GM03348 (cell line): ENCODE results near the gene RASSF9.
A peak's percentile ranks its signal among the peaks of the same experiment; 100 is the strongest.

ENCODE experiments used
- DNase-seq: peaks from one replicate; pipeline ENCODE4 v3.0.0; 2012; ENCODE audit warnings: low spot score

Gene RASSF9

DNA sequence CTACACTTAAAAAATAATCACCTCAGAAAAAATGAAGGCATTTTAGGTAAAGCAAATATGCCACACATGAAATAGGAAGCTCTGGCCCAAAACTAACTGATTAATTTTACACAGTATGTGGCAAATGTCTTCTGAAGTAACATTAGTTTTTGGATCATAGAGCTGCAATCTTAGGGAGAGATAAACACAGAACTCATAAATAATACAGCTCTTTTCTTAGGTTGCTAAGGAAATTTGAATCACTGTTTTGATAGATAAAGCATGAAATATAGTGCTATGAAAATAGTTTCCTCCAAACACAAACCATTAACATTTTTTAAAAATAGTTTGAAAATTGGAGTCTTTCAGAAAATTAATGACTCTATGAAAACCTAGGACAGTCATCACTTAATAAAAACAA, 15.0 kb downstream of the RASSF9 start:
- DNase-seq, result no peak

DNA sequence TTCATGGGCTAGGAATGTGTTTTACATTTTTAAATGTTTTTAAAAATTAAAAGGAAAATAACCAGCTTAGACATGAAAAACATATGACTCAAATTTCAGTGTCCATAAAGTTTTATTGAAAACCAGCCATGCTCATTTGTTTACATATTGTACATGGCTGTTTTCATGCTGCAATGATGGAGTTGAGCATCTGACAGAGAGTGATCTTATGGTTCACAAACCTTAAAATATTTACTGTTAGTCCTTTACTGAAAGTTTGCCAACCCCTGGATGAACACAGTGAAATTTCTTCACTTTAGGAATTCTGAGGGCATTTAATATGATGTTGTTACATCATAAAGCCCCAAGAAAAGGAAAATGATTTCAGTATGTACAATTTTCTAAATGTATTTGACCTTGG, 16.1 kb downstream of the RASSF9 start:
- DNase-seq, result no peak

DNA sequence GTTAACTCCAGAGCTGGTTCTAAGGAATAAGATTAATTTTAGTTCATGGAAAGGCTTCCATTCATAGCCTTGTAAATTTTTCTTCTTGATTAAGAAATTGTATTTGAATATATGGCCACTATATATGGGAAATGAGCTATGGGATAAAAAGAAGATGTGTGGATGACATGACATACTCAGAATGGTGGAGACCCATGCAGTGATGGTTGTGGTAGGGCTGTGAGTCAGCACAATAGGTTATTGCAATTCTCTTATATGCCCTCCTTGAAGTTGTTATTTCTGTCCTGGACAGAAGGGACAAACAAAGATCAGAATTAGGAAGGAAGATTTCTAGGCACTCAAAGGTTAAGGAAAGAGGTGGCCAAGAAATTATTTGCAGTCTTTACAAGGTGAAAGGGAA, 21.5 kb downstream of the RASSF9 start:
- no peak for DNase-seq

DNA sequence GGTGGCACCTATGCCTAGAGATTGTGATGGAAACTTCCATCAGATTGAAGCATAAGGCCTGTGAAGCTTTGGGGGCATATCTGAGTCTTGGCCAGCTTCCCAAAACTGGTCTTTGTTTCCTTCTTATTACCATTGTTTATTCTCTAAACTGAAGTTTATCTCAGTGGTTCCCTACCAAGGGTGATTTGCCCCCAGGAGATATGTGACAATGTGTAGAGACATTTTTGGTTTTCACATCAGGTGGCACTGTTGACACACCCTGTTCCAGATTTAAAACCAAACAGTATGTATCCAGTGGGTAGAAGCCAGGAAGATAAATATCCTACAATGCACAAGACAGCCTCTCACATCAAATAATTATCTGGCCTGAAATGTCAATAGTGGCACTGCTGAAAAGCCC, 22.1 kb downstream of the RASSF9 start:
- DNase-seq, result no peak

DNA sequence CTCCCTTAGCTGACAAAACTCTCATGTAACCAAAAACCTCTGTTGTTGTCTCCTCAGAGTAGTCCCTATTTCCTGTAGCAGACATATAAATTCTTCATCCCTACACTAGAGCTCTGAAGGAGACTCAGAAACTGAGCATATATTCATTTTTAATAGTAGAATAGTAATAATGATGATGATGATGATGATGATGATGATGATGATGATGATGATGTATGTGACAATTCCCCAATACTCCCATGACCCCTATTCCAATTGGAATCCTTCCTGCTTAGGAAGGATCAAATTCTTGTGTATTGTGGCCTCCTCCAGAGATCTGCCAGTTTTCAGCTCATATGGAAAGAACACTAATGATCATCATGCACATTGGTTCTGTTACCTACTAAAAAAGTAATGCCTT, 26.7 kb downstream of the RASSF9 start:
- no peak for DNase-seq

DNA sequence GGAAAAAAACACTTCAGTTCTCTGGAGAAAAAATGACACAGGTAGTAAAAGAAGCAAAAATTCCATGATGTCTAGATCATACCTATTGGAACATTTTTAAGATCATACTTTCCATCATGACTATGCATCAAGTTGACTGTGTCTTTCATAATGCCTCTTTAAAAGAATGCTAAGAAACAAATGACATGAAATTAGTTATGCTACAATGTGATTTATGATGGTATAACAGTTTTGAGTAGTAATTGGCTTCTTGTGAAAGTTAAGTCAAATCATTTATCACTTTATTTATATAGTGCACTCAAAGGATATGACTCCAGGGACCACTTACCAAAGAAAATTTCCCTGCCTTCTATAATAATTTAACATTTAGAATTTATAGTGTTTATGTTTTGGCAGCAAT, 28.5 kb downstream of the RASSF9 start:
- no peak for DNase-seq

DNA sequence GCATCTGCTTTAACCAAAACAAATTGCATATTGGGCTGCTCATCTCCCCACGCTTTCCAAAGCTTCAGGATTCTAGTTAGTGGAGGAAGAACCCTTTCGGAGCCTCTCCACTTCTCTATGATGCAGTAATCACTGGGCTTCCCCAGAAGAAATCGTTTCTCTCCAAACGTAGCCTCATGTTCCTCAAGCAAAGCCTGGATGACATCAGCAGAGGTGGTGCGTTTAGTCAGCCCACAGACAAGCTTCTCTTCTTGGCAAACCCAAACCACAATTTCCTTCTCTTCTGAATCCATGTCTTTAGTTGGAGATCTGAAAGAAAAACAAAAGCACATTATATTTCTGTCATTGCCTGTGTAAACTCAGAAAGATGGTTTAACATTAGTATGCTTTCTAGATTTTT, 30.6 kb downstream of the RASSF9 start:
- peak; percentile 58 for DNase-seq

DNA sequence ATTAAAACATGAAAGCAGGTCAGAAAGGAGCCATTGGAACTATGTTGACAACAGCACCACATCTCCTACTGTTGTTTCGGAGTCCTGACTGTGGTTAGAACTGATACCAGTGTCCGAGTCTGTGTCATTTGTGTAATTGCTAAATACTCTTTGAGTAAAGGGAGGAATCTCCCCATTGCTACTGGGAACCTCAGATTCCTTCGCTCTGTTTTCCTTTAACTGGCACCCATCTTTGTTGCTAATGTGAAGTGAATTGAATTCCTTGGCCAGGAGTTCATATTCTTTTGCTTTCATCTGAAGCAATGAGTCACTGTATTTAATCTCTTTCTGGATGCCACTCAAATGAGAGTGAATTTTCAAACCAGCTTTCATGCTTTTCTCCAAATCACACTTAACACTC, 31.5 kb downstream of the RASSF9 start:
- DNase-seq, result peak; percentile 59

DNA sequence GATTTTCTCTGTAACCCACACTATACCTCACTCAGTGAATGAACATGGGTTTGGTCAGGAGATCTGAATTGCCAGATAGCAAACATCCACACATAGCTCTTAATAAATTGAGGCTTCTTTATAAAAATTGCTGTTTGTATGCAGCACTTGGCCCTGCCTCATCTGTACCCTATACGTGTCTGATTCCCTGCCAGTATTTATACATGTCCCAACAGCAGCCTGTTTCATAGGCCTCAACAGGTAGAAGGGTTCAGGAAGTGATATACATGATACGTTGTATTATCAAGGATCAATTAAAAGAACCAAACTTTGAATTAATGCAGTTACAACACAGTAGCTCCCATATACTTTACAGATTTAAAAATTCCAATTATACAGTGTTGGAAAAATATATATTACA, 32.3 kb downstream of the RASSF9 start:
- DNase-seq, result no peak

DNA sequence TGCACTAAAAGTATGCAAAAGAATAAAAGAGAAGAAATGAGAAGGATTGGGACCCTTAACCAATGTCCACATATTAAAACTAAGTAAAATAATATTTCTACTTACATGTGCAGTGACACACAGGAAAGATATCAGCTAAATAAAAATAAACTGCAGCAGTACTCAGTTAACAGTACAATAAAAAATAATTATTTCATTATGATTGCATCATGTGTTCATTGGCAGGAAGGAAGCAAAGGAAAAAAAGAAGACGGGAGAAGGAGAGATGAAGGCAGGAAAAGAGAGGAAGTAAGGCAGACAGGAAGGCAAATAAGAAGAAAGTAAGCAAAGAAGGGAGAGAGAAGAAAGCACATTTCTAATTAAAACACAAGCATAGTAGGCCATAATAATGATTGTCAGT, 33.0 kb downstream of the RASSF9 start:
- peak; percentile 31 for DNase-seq

DNA sequence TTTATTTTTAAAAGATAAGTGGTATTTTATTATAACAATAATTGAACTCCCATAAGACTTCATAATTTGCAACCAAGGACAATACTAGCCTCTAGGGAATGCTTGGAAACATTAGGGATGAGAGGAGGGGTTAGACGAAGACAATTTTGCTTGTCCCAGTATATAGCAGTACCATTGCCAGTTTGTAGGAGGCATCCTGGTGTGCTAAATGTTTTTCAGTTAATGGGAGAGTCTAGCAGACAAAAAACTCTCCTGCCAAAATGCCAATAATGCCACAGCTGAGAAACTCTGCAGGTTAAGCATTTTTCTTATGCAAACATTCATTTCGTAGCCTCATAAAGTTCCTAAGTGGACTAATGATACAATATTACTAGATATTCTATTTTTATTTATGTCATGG, 38.1 kb downstream of the RASSF9 start:
- no peak for DNase-seq

DNA sequence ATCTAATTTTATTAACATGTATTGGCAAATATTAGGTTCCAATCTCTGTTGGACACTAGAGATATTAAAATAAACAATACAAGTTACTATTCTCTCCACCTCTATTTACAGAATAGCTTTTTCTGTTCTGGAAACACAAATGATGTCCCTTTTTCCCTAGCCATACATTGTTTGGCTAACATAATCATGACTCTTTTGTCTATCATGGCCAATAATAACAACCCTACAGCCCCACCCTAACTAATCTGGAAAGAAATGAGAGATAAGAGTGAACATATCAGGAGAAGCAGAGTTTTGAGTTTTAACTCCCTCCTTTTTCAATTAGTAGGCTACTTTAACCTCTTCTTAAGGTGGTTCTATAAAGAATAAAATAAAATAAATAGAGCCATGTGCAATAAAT, 40.2 kb downstream of the RASSF9 start:
- no peak for DNase-seq

DNA sequence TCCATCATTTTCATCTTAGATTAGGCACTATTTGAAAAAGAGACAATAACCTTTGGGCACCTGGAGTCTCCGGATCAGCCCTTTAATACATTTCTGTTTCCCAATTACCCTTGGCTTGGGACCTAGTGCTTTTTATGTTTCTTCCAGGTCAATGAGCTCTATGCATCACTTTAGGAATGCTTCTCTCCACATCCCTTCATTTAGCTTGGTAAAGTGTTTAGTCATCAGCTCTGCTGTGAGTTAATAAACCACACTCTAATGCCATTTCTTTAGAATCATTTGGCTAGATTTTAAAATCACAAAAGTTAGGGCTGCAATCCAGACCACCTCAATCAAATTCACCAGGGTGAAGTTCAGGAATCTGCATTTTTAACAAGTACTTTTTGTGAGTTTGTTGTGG, 41.7 kb downstream of the RASSF9 start:
- peak; percentile 40 for DNase-seq

DNA sequence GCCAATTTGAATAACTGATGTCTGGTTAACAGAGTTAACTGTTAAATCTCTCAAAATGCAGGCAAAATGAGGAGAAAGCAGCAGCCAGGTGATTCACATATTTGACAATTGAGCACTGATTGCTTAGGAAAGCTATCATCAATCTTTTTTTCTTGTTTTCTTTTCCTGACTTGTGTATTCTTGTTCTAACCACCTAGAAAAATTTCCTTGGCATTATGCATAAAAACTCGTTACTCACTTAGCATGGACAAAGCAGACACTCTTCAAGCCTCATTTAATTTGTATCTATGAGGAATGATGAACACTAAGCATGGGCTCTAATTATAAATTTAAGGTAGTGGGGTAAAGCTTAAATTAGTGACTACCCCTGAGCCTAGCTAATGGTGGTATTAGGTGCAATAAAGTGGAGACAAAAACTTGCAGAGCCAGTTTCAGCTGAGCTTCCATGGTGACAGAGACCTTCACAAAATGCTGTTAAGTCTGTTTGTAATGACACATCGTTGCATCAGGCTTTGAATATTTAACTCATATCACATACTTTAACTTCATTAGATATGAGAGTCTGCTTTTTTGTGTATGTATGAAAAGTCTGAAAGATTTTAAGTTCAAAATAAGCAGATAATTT, 52.0 kb downstream of the RASSF9 start:
- DNase-seq, result peak; percentile 7

DNA sequence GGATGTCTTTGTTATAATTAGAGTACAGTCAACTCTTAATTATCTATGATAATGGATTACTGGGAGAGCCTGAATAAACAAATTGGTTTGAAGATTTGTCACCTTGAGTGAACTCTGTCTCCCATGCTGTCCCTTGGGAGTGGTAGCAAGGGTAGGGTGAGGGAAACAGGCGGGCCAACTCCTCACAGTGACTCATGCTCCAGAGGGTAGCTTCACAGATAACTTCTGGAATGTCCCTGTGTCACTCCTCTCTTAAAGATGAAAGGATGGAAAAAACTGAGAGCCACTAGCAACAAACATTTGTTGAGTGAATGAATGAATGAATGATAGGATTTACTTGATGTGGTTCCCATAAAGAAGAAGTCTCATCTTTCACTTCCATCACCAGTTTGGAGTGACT, 53.5 kb downstream of the RASSF9 start:
- DNase-seq, result no peak

DNA sequence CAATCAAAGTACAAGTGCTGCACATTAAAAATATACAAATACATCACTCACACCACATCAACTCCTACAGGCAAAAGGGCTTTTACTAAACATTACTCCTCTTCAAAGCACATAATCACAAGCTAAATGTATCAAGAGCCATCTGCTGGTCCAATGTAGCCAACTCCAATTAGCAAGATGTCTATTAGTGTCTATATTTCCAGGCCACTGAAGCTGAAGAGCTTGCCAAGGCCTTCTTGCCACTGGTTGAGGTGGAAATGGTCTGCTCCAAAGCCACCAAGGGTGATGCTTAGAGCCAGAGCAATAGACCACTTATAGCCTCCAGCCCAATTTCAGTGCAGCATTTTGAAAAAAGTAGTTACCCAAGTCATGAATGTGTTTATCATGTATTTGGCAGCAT, 54.4 kb downstream of the RASSF9 start:
- DNase-seq, result no peak

DNA sequence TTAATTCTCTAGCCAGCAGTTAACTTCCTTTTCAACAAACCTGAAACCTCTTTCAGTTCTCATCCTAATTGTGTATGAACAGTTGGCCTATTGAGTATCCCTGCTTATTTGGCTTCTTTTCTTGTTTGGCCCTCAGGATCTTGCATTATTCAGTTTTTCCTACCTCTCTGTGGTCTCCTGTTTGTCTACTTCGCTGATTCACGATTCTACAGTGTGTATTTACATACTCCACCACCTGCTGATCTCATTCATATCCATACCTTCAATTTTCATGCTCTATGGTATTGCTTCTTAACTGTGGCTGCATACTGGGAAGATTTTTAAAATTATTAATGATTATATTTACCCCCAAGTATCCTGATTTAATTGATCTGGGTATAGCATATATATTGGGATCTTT, 56.4 kb downstream of the RASSF9 start:
- no peak for DNase-seq

DNA sequence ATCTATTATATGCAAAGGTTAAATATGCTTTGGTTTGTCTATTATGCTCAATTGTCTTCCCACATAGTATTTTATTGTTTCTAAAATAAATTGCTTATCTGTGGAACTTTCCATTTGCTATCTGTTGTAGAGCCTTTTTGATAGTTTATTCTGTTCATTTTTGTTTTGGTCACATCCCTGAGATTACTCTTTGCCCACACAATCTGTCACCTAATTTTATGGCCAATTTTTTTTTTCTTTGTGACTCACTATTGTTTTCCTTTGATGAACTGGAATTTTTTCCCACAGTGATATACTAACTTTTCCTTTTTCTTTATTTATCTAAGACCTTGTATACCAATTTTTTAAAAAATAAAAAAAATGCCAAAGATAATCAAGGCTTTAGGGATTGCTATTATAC, 61.1 kb downstream of the RASSF9 start:
- DNase-seq, result no peak

DNA sequence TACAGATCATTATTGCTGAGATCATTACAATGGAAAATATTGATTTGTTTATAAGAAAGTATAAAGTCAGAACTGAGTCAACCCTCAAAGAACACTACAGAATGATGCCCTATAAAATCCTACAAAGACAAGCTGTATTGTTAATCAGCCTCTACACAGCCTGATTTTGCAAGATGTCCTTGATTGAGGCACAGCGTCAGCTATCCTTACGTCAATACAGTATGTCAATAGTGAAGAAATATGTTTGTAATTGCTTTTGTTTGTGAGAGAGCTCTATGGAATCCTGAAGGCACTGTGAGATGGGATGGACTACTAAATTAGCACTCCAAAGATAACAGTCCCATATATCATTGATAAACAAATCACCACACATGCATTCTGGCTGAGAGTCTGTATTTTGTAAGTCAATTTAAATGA, 70.7 kb downstream of the RASSF9 start:
- DNase-seq, result no peak

DNA sequence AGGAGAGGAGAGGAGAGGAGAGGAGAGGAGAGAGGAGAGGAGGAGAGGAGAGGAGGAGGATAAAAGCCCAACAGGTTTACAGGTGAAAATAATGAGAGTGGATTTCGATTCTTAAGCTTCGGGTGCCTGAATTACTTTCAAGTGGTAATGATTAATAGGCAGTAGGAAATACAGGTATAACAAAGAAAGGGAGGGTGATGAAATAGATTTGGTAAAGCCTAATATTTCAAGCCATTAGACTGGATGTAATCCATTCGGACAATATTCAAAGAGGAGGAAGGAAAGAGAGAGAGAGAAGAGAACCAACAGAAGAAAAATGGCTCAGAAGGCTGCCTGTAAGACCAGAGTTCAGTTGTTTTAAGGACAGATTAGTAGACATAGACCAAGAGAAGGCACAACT, 76.6 kb downstream of the RASSF9 start:
- no peak for DNase-seq

DNA sequence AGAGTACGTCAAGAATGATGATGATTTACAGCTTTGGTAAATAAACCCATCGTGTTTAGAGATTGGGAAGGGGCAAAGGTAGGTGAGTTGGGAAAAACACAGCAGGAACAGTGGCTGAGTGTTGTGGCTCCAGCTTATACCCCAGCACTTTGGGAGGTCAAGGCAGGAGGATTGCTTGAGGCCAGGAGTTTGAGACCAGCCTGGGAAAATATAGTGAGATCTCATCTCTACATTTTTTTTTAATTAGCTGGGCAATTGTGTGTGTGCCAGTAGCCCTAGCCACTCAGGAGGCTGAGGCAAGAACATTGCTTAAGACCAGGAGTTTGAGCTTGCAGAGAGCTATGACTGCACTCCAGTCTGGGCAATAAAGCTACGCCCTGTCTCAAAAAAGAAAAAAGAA, 77.1 kb downstream of the RASSF9 start:
- no peak for DNase-seq

DNA sequence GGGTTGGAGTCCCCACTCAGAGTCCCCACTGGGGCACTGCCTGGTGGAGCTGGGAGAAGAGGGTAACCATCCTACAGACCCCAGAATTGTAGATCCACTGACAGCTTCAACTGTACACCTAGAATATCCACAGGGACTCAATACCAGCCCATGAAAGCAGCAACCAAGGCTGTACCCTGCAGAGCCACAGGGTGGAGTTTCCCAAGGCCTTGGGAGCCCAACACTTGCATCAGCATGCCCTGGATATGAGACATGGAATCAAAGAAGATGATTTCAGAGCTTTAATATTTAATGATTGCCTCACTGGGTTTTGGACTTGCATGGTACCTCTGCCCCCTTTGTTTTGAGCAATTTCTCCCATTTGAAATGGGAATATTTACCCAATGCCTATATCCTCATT, 80.4 kb downstream of the RASSF9 start:
- no peak for DNase-seq
